ENCODE measurements around the gene P4HA3. TPM values are rescaled to one million over a fixed set of nuclear protein-coding genes. Genes with fewer than 3 reads are reported as not detected.

P4HA3 gene
- total RNA-seq, 1 experiment from 2014 or later, result 0.13 TPM

DNA sequence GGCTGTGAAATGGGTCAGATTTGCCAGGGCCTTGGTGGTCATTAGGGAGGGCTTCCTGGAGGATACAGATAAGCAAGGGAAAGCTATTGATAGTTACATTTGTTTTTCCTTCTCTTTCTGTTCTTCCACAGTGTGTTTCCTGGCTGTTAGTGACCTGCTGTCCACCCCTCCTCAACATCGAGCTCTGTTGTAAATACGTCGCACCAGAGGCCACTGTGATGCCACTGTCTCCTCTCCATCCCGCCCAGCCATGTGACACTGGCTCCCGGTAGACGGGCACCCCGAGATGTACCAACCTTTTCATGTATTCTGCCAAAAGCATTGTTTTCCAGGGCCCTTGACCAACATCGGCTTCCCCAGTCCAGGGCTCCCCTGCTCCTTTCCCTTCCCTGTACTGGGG, 58.1 kb downstream of the P4HA3 start (continued):
- no peak for TF ChIP-seq GRHL2 (CRISPR knock-in tag; IDR thresholded peaks at IDR 0.05; ENCODE audit: insufficient replicate concordance, severe bottlenecking)
- no peak for TF ChIP-seq OVOL2 (CRISPR knock-in tag; IDR thresholded peaks at IDR 0.05; ENCODE audit: borderline replicate concordance)
- no peak for TF ChIP-seq FOXP1 (CRISPR knock-in tag; IDR thresholded peaks at IDR 0.05; ENCODE audit: borderline replicate concordance)
- TF ChIP-seq ZNF263 (CRISPR knock-in tag; IDR thresholded peaks at IDR 0.05; ENCODE audit: low read depth), result no peak
- TF ChIP-seq ZNF138 (CRISPR knock-in tag; conservative IDR thresholded peaks at IDR 0.05), result no peak
- no peak for TF ChIP-seq ZNF396 (CRISPR knock-in tag; IDR thresholded peaks at IDR 0.05; ENCODE audit: borderline replicate concordance)
- no peak for TF ChIP-seq ZNF317 (CRISPR knock-in tag; IDR thresholded peaks at IDR 0.05; ENCODE audit: borderline replicate concordance, low read depth)
- no peak for TF ChIP-seq NR3C1 (CRISPR knock-in tag; conservative IDR thresholded peaks at IDR 0.05; ENCODE audit: low read depth)

DNA sequence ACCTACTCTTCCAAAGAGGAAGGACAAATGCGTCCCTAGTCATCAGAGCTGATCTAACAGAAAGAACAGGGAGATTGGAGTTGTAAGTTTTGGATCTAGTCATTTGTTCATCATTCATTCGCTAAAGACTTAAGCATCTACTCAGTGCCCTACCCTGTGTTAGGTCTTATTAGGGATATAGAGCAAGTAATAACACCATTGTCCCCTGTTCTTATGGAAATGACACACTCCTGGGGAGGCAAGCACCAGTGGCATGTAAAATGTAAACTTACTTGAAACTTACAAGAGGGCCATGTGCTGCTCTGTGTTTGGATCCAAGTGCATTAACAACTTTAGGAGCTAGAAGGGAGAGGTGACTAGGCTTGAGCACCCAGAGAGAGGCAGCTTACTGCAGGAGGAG, 61.9 kb downstream of the P4HA3 start:
- CTCF ChIA-PET, result no interaction called here
- Mint-ChIP-seq H3K4me3 (no peak overlapping the region), H3K27me3 (ENCODE audit: low read depth) (peaks cover 48% of the 10 kb centered on the region), H3K27ac (no peak overlapping the region), H3K36me3 (peaks cover 39% of the 10 kb centered on the region), H3K9me3 (no peaks in the 10 kb centered on the region), H3K4me1 (peaks cover 12% of the 10 kb centered on the region)
- no peak for TF ChIP-seq E2F4 (CRISPR knock-in tag; IDR thresholded peaks at IDR 0.05; ENCODE audit: borderline replicate concordance, low read depth)
- POLR2A ChIA-PET, result no interaction called here
- ATAC-seq (peak; percentile 57), DNase-seq (ENCODE audit: low spot score) (no peak)

- no peak for TF ChIP-seq FOXP1 (CRISPR knock-in tag; IDR thresholded peaks at IDR 0.05; ENCODE audit: borderline replicate concordance)
- TF ChIP-seq MAX (CRISPR knock-in tag; IDR thresholded peaks at IDR 0.05), result no peak
- no peak for TF ChIP-seq TEAD1 (CRISPR knock-in tag; IDR thresholded peaks at IDR 0.05)
- TF ChIP-seq SMAD4 (CRISPR knock-in tag; IDR thresholded peaks at IDR 0.05), result no peak
- TF ChIP-seq GTF2I (CRISPR knock-in tag; conservative IDR thresholded peaks at IDR 0.05), result no peak
- TF ChIP-seq RORB (CRISPR knock-in tag; IDR thresholded peaks at IDR 0.05), result no peak
- TF ChIP-seq USF1 (CRISPR knock-in tag; IDR thresholded peaks at IDR 0.05), result no peak
- TF ChIP-seq ZNF317 (CRISPR knock-in tag; IDR thresholded peaks at IDR 0.05; ENCODE audit: borderline replicate concordance, low read depth), result no peak
- TF ChIP-seq SMAD3 (CRISPR knock-in tag; IDR thresholded peaks at IDR 0.05; ENCODE audit: borderline replicate concordance), result no peak
- no peak for TF ChIP-seq JUN (CRISPR knock-in tag; IDR thresholded peaks at IDR 0.05)
- no peak for TF ChIP-seq RELA (CRISPR knock-in tag; IDR thresholded peaks at IDR 0.05; ENCODE audit: borderline replicate concordance)
- no peak for TF ChIP-seq ZNF396 (CRISPR knock-in tag; IDR thresholded peaks at IDR 0.05; ENCODE audit: borderline replicate concordance)
- Mint-ChIP-seq H3K36me3 (peaks cover 35% of the 10 kb centered on the region), H3K4me3 (no peak overlapping the region), H3K27me3 (ENCODE audit: low read depth) (peaks cover 48% of the 10 kb centered on the region), H3K9me3 (no peaks in the 10 kb centered on the region), H3K27ac (no peak overlapping the region), H3K4me1 (peaks cover 12% of the 10 kb centered on the region)
- DNase-seq (ENCODE audit: low spot score), result no peak
- ChIA-PET CTCF (no interaction called here), POLR2A (no interaction called here)
- ATAC-seq, result no peak
Measured at GRCh38 chr11:74248469-74248868, 63.0 kb downstream of the P4HA3 start.

DNA sequence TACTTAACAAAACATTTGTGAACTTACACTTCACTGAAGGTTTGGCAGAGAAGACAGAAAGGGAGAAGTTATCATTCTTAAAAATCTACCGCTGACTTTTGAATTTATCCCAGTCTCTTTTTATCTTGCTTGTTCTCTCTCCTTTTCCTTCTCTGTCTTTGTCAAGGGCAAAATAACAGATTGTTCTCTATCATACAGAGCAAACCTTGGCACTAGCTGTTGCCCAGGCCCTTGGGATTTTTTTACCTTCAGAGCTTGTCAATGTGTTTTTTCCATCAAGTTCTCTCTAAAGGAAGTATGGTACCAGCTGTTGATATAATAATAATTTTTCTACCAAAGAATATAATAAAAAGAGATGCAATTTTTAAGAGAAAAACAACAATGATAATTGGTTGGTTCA, 73.2 kb downstream of the P4HA3 start:
- H3K9me3 Mint-ChIP-seq, result no peaks in the 10 kb centered on the region
- no peak for TF ChIP-seq ZNF416 (CRISPR knock-in tag; IDR thresholded peaks at IDR 0.05)
- DNase-seq (ENCODE audit: low spot score) (no peak), ATAC-seq (no peak)
- H3K27me3 Mint-ChIP-seq (ENCODE audit: low read depth), result no peaks in the 10 kb centered on the region
- CTCF ChIA-PET, result no interaction called here
- H3K27ac Mint-ChIP-seq, result no peak overlapping the region
- no peak overlapping the region for H3K4me3 Mint-ChIP-seq
- no peaks in the 10 kb centered on the region for H3K4me1 Mint-ChIP-seq
- POLR2A ChIA-PET, result no interaction called here
- H3K36me3 Mint-ChIP-seq, result peaks cover 25% of the 10 kb centered on the region
